ENCODE data around the gene CCDC171. TPM values are rescaled to one million over a fixed set of nuclear protein-coding genes. Genes with fewer than 3 reads are reported as not detected.
A peak's percentile ranks its signal among the peaks of the same experiment; 100 is the strongest.

The CCDC171 gene
- total RNA-seq, 1 experiment from 2014 or later = 1.6 TPM

DNA sequence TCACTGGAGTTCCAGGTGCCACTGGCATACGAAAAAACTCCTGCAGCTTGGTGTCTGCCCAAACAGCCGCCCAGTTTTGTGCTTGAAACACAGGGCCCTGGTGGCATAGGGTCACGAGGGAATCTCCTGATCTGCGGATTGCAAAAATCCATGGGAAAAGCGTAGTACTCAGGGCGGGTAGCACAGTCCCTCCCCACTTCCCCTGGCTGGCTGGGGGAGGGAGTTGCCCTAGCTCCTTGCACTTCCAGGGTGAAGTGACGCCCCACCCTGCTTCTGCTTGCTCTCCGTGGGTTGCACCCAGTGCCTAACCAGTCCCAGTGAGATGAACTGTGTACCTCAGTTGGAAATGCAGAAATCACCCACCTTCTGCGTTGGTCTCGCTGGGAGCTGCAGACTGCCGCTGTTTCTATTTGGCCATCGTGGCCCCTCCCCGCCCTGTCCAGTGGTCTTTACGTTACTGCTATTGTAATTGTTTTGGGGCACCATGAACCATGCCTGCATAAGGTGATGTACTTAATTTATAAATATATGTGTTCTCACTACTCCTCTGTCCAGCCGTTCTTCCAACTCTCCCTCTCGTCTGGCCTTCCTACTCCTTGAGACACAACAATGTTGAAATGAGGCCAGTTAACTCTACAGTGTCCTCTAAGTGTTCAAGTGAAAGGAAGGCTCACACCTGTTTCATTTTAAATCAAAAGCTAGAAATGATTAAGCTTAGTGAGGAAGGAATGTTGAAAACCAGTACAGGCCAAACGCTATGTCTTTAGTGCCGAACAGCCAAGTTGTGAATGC, 65.9 kb downstream of the CCDC171 start:
- no peaks in the 10 kb centered on the region for H3K9me3 Mint-ChIP-seq (ENCODE audit: unreplicated experiment)
- H3K27me3 Mint-ChIP-seq (ENCODE audit: insufficient read depth, unreplicated experiment) = no peaks in the 10 kb centered on the region
- H3K4me3 ChIP-seq (ENCODE audit: low read depth, low read length) = no peak overlapping the region
- H3K4me1 ChIP-seq = no peaks in the 10 kb centered on the region; the same call in 1 of the 2 replicates
- peaks cover 12% of the 10 kb centered on the region for H3K36me3 Mint-ChIP-seq (ENCODE audit: insufficient read depth, unreplicated experiment)
- TF ChIP-seq, protein P1, sequence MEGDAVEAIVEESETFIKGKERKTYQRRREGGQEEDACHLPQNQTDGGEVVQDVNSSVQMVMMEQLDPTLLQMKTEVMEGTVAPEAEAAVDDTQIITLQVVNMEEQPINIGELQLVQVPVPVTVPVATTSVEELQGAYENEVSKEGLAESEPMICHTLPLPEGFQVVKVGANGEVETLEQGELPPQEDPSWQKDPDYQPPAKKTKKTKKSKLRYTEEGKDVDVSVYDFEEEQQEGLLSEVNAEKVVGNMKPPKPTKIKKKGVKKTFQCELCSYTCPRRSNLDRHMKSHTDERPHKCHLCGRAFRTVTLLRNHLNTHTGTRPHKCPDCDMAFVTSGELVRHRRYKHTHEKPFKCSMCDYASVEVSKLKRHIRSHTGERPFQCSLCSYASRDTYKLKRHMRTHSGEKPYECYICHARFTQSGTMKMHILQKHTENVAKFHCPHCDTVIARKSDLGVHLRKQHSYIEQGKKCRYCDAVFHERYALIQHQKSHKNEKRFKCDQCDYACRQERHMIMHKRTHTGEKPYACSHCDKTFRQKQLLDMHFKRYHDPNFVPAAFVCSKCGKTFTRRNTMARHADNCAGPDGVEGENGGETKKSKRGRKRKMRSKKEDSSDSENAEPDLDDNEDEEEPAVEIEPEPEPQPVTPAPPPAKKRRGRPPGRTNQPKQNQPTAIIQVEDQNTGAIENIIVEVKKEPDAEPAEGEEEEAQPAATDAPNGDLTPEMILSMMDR (IDR thresholded peaks at IDR 0.05; ENCODE audit: insufficient read depth in 1 of 2, low read depth in 1 of 2, low read length in 1 of 2, severe bottlenecking in 1 of 2, unreplicated experiment in 1 of 2) = no peak
- intact Hi-C loops (cut with micrococcal nuclease; ENCODE audit: unreplicated experiment) = no loop called here
- ChIA-PET CTCF (no interaction called here), POLR2A (no interaction called here)
- no peaks in the 10 kb centered on the region for H3K27me3 ChIP-seq (replicated peaks; ENCODE audit: control insufficient read depth, insufficient read depth, low read length)
- no peak for DNase-seq
- peaks cover 8% of the 10 kb centered on the region for H3K9me3 ChIP-seq
- no TSS peak for BruUV-seq (replicated peaks)
- peaks cover 5% of the 10 kb centered on the region for H3K4me1 Mint-ChIP-seq (ENCODE audit: low read depth, unreplicated experiment)
- H3K4me3 Mint-ChIP-seq (ENCODE audit: unreplicated experiment) = no peak overlapping the region
- H3K27ac Mint-ChIP-seq (ENCODE audit: unreplicated experiment) = no peak overlapping the region
- no peaks in the 10 kb centered on the region for H3K36me3 ChIP-seq (ENCODE audit: control insufficient read depth, insufficient read depth, low read length)

DNA sequence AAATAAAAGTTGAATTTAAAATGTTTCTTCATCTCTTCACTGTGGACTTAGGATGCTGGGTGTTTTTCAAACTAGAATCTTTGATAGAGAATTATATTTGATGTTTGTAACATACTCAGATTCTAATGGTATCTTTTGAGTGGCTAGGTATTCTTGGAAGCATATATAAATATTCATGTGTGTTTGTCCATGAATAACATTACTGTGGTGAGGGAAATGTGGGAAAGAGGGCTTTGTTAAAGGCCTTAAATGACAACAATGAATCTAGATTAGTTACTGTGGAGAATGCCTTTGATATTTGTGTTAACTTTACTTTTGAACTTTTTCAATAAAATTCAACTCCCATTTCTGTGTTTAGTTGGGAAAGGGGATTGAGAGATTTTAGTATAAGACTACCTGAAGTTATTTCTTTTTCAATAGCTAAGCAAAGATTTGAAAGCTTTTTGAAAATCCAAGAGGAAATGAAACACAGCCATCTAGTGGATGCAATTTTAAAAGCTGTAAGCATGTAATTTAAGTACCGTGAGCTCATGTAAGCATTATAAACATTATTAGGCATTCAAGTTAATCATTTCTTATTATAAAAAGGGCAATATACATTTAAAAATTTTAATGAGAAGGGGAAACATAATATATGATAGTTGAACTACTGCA, 69.6 kb downstream of the CCDC171 start:
- no peak overlapping the region for H3K4me3 Mint-ChIP-seq (ENCODE audit: unreplicated experiment)
- ChIA-PET POLR2A (interaction anchor here (0.6 kb wide), 1 partner anchor 72 kb away, joined by 3 read pairs; no protein-coding TSS in a partner anchor), CTCF (interaction anchor here (0.5 to 1.4 kb wide), 4 partner anchors 17 to 469 kb away, joined by 3 to 13 read pairs (median 4); partner anchors contain the start of gene CCDC171)
- TF ChIP-seq, protein P1 (IDR thresholded peaks at IDR 0.05; ENCODE audit: insufficient read depth in 1 of 2, low read depth in 1 of 2, low read length in 1 of 2, severe bottlenecking in 1 of 2, unreplicated experiment in 1 of 2) = peak in 1 of 2 experiments; percentile 20
- H3K9me3 Mint-ChIP-seq (ENCODE audit: unreplicated experiment) = peaks cover 8% of the 10 kb centered on the region
- H3K4me3 ChIP-seq (ENCODE audit: low read depth, low read length) = no peak overlapping the region
- H3K4me1 Mint-ChIP-seq (ENCODE audit: low read depth, unreplicated experiment) = no peaks in the 10 kb centered on the region
- no peaks in the 10 kb centered on the region for H3K36me3 ChIP-seq (ENCODE audit: control insufficient read depth, insufficient read depth, low read length)
- H3K9me3 ChIP-seq = peaks cover 7% of the 10 kb centered on the region
- DNase-seq = no peak
- intact Hi-C loops (cut with micrococcal nuclease; ENCODE audit: unreplicated experiment) = no loop called here
- H3K27ac Mint-ChIP-seq (ENCODE audit: unreplicated experiment) = no peak overlapping the region
- BruUV-seq (replicated peaks) = no TSS peak
- H3K27me3 Mint-ChIP-seq (ENCODE audit: insufficient read depth, unreplicated experiment) = no peaks in the 10 kb centered on the region
- H3K36me3 Mint-ChIP-seq (ENCODE audit: insufficient read depth, unreplicated experiment) = peaks cover 6% of the 10 kb centered on the region
- no peaks in the 10 kb centered on the region for H3K4me1 ChIP-seq
- H3K27me3 ChIP-seq (replicated peaks; ENCODE audit: control insufficient read depth, insufficient read depth, low read length) = no peaks in the 10 kb centered on the region

DNA sequence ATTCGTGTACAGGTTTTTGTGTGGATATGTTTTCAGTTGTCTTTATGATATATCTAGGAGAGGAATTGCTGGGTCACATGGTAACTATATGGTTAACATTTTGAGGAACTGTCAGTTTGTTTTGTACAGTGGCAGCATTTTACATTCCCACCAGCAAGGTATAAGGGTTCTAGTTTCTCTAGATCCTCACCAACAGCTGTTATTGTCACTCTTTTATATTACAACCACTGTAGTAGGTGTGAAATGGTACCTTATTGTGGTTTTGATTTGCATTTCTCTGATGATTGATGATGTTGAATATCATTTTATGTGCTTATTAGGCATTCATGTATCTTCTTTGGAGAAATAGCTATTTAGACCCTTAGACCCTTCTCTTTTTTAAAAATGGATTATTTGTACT, 82.9 kb downstream of the CCDC171 start:
- no peaks in the 10 kb centered on the region for H3K27me3 Mint-ChIP-seq (ENCODE audit: insufficient read depth, unreplicated experiment)
- CTCF ChIA-PET = no interaction called here
- Histone ChIP-seq H3K36me3 (ENCODE audit: control insufficient read depth, insufficient read depth, low read length) (no peaks in the 10 kb centered on the region), H3K4me1 (no peaks in the 10 kb centered on the region), H3K4me3 (ENCODE audit: low read depth, low read length) (no peak overlapping the region), H3K27me3 (replicated peaks; ENCODE audit: control insufficient read depth, insufficient read depth, low read length) (no peaks in the 10 kb centered on the region), H3K9me3 (no peaks in the 10 kb centered on the region)
- H3K4me3 Mint-ChIP-seq (ENCODE audit: unreplicated experiment) = no peak overlapping the region
- TF ChIP-seq, protein P1 (IDR thresholded peaks at IDR 0.05; ENCODE audit: insufficient read depth in 1 of 2, low read depth in 1 of 2, low read length in 1 of 2, severe bottlenecking in 1 of 2, unreplicated experiment in 1 of 2) = no peak
- H3K4me1 Mint-ChIP-seq (ENCODE audit: low read depth, unreplicated experiment) = no peaks in the 10 kb centered on the region
- POLR2A ChIA-PET = no interaction called here
- intact Hi-C loops (cut with micrococcal nuclease; ENCODE audit: unreplicated experiment) = no loop called here
- H3K36me3 Mint-ChIP-seq (ENCODE audit: insufficient read depth, unreplicated experiment) = no peaks in the 10 kb centered on the region
- BruUV-seq (replicated peaks) = no TSS peak
- H3K9me3 Mint-ChIP-seq (ENCODE audit: unreplicated experiment) = no peaks in the 10 kb centered on the region
- no peak for DNase-seq
- H3K27ac Mint-ChIP-seq (ENCODE audit: unreplicated experiment) = no peak overlapping the region
